ENCODE data around the gene RTCB. TPM values are rescaled to one million over a fixed set of nuclear protein-coding genes. Genes with fewer than 3 reads are reported as not detected.

RTCB gene
- total RNA-seq, 4 donors from 2014 or later, result 66.9 to 83.4 (median 68.9) TPM

DNA sequence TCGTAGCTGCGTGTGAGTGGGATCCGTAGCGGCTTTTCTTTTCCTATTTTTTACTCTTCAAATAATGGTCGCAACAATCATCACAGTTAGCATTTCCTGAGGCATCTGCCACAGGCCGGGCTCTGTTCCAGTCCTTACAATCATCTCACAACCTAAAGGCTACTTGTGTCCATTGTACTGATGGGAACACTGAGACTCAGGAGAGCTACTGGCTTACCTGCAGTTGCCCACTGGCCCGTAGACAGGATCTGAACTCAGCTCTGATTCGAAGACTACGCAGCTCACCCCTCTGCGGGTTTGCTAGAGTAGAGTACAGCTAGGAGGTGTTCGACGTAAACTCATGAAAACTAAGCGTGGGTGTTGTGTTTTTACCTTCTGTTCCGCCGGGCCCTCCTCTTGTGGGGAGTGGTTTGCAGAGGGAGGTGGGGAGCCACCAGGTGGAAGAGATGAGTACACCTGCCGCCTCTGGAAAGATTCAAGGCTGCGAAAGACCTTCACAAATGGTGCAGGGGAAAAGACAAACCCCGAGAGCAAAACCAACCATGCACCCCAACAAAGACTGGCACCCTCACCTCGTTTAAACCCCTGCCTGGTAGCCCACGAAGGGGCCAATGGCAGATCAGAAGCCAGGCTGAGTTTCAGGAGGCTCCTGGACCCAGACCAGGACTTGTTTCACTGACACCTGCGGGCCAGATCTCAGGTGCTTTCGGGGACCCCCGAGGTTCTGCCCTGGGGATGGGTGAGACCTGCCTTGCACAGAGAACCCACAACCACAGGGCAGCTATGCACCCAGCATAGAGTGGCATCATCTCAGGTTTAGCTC is 72.6 kb downstream of the RTCB start:
- H3K4me1 ChIP-seq, result peaks cover 0 to 11% (median 0%) of the 10 kb centered on the region in 3 donors
- ATAC-seq, result no peak
- TF ChIP-seq EP300 (IDR thresholded peaks at IDR 0.05) (no peak), POLR2A (IDR thresholded peaks at IDR 0.05) (no peak), POLR2AphosphoS5 (IDR thresholded peaks at IDR 0.05) (no peak)
- TF ChIP-seq, protein P1, sequence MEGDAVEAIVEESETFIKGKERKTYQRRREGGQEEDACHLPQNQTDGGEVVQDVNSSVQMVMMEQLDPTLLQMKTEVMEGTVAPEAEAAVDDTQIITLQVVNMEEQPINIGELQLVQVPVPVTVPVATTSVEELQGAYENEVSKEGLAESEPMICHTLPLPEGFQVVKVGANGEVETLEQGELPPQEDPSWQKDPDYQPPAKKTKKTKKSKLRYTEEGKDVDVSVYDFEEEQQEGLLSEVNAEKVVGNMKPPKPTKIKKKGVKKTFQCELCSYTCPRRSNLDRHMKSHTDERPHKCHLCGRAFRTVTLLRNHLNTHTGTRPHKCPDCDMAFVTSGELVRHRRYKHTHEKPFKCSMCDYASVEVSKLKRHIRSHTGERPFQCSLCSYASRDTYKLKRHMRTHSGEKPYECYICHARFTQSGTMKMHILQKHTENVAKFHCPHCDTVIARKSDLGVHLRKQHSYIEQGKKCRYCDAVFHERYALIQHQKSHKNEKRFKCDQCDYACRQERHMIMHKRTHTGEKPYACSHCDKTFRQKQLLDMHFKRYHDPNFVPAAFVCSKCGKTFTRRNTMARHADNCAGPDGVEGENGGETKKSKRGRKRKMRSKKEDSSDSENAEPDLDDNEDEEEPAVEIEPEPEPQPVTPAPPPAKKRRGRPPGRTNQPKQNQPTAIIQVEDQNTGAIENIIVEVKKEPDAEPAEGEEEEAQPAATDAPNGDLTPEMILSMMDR (IDR thresholded peaks at IDR 0.05), result no peak

GRCh38 chr22:32338757-32339156 is 73.3 kb downstream of the RTCB start:
- Histone ChIP-seq H3K27me3 (peaks cover 37% of the 10 kb centered on the region), H3K27ac (no peak overlapping the region)
- no peak for TF ChIP-seq EP300 (IDR thresholded peaks at IDR 0.05)
- TF ChIP-seq, protein P1 (IDR thresholded peaks at IDR 0.05), result no peak
- TF ChIP-seq POLR2A (IDR thresholded peaks at IDR 0.05), result no peak
- TF ChIP-seq POLR2AphosphoS5 (IDR thresholded peaks at IDR 0.05), result no peak

More for the DNA sequence above, 72.6 kb downstream of the RTCB start:
- Histone ChIP-seq H3K4me3 (no peak overlapping the region), H3K36me3 (no peaks in the 10 kb centered on the region), H3K9me3 (no peaks in the 10 kb centered on the region), H3K27ac (no peak overlapping the region), H3K27me3 (peaks cover 32% of the 10 kb centered on the region)
- 86 to 92% methylated on average over 11 to 17 of the region's 23 CpGs for WGBS, 2 donors (ENCODE audit: low coverage in 1 of 2)

More at GRCh38 chr22:32338757-32339156, 73.3 kb downstream of the RTCB start:
- no peaks in the 10 kb centered on the region for H3K9me3 ChIP-seq
- no peak overlapping the region for H3K4me3 ChIP-seq
- H3K36me3 ChIP-seq, result no peaks in the 10 kb centered on the region
- no peak for ATAC-seq
- 81 to 93% methylated on average over 7 to 10 of the region's 10 CpGs for WGBS, 2 donors (ENCODE audit: low coverage in 1 of 2)
- H3K4me1 ChIP-seq, result peaks cover 0 to 11% (median 0%) of the 10 kb centered on the region in 3 donors

Small RNAs within 50 kb of the gene (small RNA-seq; reads per million reads assigned to genes)
- gene AL021937.2 (0 reads per million in 4 donors), gene IGLVIVOR22-2 (0 reads per million in 4 donors), gene RF02171 (0 reads per million in 4 donors), gene RF02172 (0 reads per million in 4 donors)

Other genes starting within 250 kb of the RTCB start
- gene RFPL2, start 207.2 kb downstream of the RTCB start, total RNA-seq, result under 1 TPM in 1 of 4 donors, not detected in 3; 0.15 TPM
- gene SLC5A4, start 156.9 kb downstream of the RTCB start, total RNA-seq, result under 1 TPM in 2 of 4 donors, not detected in 2; 0.39 to 0.78 TPM
- not detected for gene RFPL3, start 54.4 kb downstream of the RTCB start, total RNA-seq
- gene BPIFC, start 52.2 kb upstream of the RTCB start, total RNA-seq, result not detected
- 10 to 100 TPM; 73.4 to 95.1 (median 87.3) TPM for gene FBXO7, start 62.6 kb upstream of the RTCB start, total RNA-seq

Data from gastroesophageal sphincter (tissue), 4 donors.